Fibroblast of mammary gland (primary cell): Measurements from ENCODE around the gene SRPX.
A peak's percentile ranks its signal among the peaks of the same experiment; 100 is the strongest.

Experiments
- DNase-seq: peaks from one replicate; pipeline ENCODE4 v3.0.0-alpha.2; 2010; ENCODE audit warnings: low read depth
- H3K4me3 ChIP-seq: 2 replicates; pipeline ENCODE4 v1.5.1; 2011; ENCODE audit warnings: low read depth, mild to moderate bottlenecking, low read length, moderate library complexity; ENCODE audit not compliant: control insufficient read depth
- CTCF ChIP-seq: conservative IDR thresholded peaks from 2 replicates; pipeline ENCODE4 v1.5.1; 2011; ENCODE audit warnings: low read depth, low read length, inconsistent platforms; ENCODE audit not compliant: control insufficient read depth, insufficient read depth

Gene SRPX

GRCh38 chrX:38220415-38221390, at the start of gene SRPX:
Gene SRPX (minus strand): TSS chrX:38220871. CDS start chrX:38220792, 79 bp downstream.
- peak within 1 kb of the TSS; percentile 82 for H3K4me3 ChIP-seq
- peak; percentile 65 for DNase-seq
- TF ChIP-seq CTCF = no peak

GRCh38 chrX:38268011-38268410, 47.3 kb upstream of the SRPX start:
- DNase-seq = no peak
- H3K4me3 ChIP-seq = no peak overlapping the region
- no peak for TF ChIP-seq CTCF

- TF ChIP-seq CTCF = no peak
- H3K4me3 ChIP-seq = no peak overlapping the region
- no peak for DNase-seq
These were observed 42.3 kb upstream of the SRPX start for GRCh38 chrX:38262715-38263620.

- no peak overlapping the region for H3K4me3 ChIP-seq
- peak; percentile 49 for TF ChIP-seq CTCF
- DNase-seq = peak; percentile 40
These were observed 39.6 kb upstream of the SRPX start for GRCh38 chrX:38260231-38260630.

GRCh38 chrX:38256019-38256418, 35.3 kb upstream of the SRPX start:
- H3K4me3 ChIP-seq = no peak overlapping the region
- DNase-seq = no peak
- TF ChIP-seq CTCF = no peak

- peak; percentile 36 for DNase-seq
- no peak overlapping the region for H3K4me3 ChIP-seq
- no peak for TF ChIP-seq CTCF
These were observed 29.3 kb upstream of the SRPX start for GRCh38 chrX:38249965-38250364.
